A549 (cell line): ENCODE measurements around the gene UFSP2. TPM values are rescaled to one million over a fixed set of nuclear protein-coding genes. Genes with fewer than 3 reads are reported as not detected.

Source experiments
- ATAC-seq, 2 experiments: fragments of 200-7000 bp in 1 of 2; fragments of >200 bp in 1 of 2; cut with Nextera tagmentation in 1 of 2; cut with Tn5 transposase in 1 of 2; 3 replicates each; pipeline versions ENCODE4 v1.8.0 to v1.9.1; 2018 to 2020; ENCODE audit warnings: mild to moderate bottlenecking in 1 of 2, moderate library complexity in 1 of 2
- CTCF ChIA-PET: fragments of 300-600 bp; sonication (Branson Sonifier 250); formaldehyde crosslinking; extraction: SDS; loops from one replicate; lab custom pipeline; 2021; ENCODE audit warnings: antibody characterized with exemption, inconsistent platforms; lab: Yijun Ruan, JAX
- POLR2A ChIA-PET: fragments of 350-600 bp; formaldehyde crosslinking; extraction: SDS; loops from one replicate; lab custom pipeline; 2021; ENCODE audit warnings: antibody characterized with exemption, inconsistent platforms; lab: Yijun Ruan, JAX
- DNase-seq, 2 experiments: peaks; one replicate each; pipeline versions ENCODE4 v3.0.0 to v3.0.0-alpha.2; 2011 to 2016; ENCODE audit warnings: low read depth in 1 of 2, low spot score in 1 of 2
- FAIRE-seq: peaks from 2 replicates; lab custom pipeline; 2011; peaks lifted over from hg19 to GRCh38; lab: Jason Lieb, UNC
- H3K27ac ChIP-seq, 2 experiments: fragments of >200 bp; sonication (Bioruptor Twin); formaldehyde crosslinking; 3 replicates each; pipeline ENCODE4 v1.5.1; 2016 to 2017
- H3K4me1 ChIP-seq: fragments of >200 bp; sonication (Bioruptor Twin); formaldehyde crosslinking; 3 replicates; pipeline ENCODE4 v1.6.1; 2016
- H3K4me2 ChIP-seq: fragments of >200 bp; sonication (Bioruptor Twin); formaldehyde crosslinking; 3 replicates; pipeline ENCODE4 v1.6.1; 2016
- H3K4me3 ChIP-seq: fragments of >200 bp; sonication (Bioruptor Twin); formaldehyde crosslinking; 3 replicates; pipeline ENCODE4 v1.5.1; 2016
- H3K9me3 ChIP-seq: fragments of >200 bp; sonication (Bioruptor Twin); formaldehyde crosslinking; 3 replicates; pipeline ENCODE4 v1.6.1; 2016
- CBX8 ChIP-seq: fragments of 200-600 bp; sonication (generic); IDR thresholded peaks from 2 replicates; pipeline ENCODE4 v1.6.1; 2016
- CEBPB ChIP-seq, 2 experiments: fragments of >200 bp in 1 of 2; sonication (Bioruptor Twin) in 1 of 2; formaldehyde crosslinking in 1 of 2; IDR thresholded peaks; 2 replicates each; pipeline ENCODE4 v1.6.1; 2012 to 2016
- EHF ChIP-seq: fragments of 250-450 bp; sonication (Bioruptor Pico); IDR thresholded peaks from 2 replicates; pipeline ENCODE4 v1.5.0; 2020; ENCODE audit warnings: mild to moderate bottlenecking
- EHMT2 ChIP-seq: fragments of 200-600 bp; sonication (generic); IDR thresholded peaks from 2 replicates; pipeline ENCODE4 v1.6.1; 2016; ENCODE audit warnings: antibody characterized with exemption, low read depth, mild to moderate bottlenecking, moderate library complexity
- EP300 ChIP-seq, 2 experiments: fragments of >200 bp; sonication (Bioruptor Twin); formaldehyde crosslinking; IDR thresholded peaks; 2 replicates in 1 of 2; 3 replicates in 1 of 2; pipeline ENCODE4 v1.6.1; 2016 to 2017
- ESRRA ChIP-seq: fragments of 150-350 bp; IDR thresholded peaks from 2 replicates; pipeline ENCODE4 v1.6.1; 2014; ENCODE audit warnings: mild to moderate bottlenecking, low read length, borderline replicate concordance
- FOSB ChIP-seq: fragments of 250-450 bp; sonication (Bioruptor Pico); IDR thresholded peaks from 2 replicates; pipeline ENCODE4 v1.5.0; 2020; ENCODE audit warnings: mild to moderate bottlenecking, moderate library complexity
- FOSL2 ChIP-seq, 2 experiments: fragments of 450-650 bp in 1 of 2; fragments of >200 bp in 1 of 2; sonication (Bioruptor Twin) in 1 of 2; formaldehyde crosslinking; IDR thresholded peaks; 2 replicates each; pipeline versions ENCODE4 v1.5.0 to v1.6.1; 2016 to 2020; ENCODE audit warnings: mild to moderate bottlenecking in 1 of 2, moderate library complexity in 1 of 2
- GATA3 ChIP-seq: IDR thresholded peaks from 2 replicates; pipeline ENCODE4 v1.6.1; 2012; ENCODE audit warnings: borderline replicate concordance
- HDAC2 ChIP-seq: fragments of 200-600 bp; sonication (generic); IDR thresholded peaks from 2 replicates; pipeline ENCODE4 v1.6.1; 2016
- HEYL ChIP-seq: fragments of 250-450 bp; sonication (Bioruptor Pico); IDR thresholded peaks from 2 replicates; pipeline ENCODE4 v1.8.0; 2021; ENCODE audit warnings: mild to moderate bottlenecking, moderate library complexity
- HMGXB4 ChIP-seq: fragments of 250-450 bp; sonication (Bioruptor Pico); IDR thresholded peaks from 2 replicates; pipeline ENCODE4 v1.5.0; 2021; ENCODE audit warnings: mild to moderate bottlenecking, moderate library complexity, borderline replicate concordance
- HOXA7 ChIP-seq: fragments of 250-450 bp; sonication (Bioruptor Pico); IDR thresholded peaks from 2 replicates; pipeline ENCODE4 v1.5.0; 2020; ENCODE audit warnings: mild to moderate bottlenecking, moderate library complexity
- HOXB5 ChIP-seq: fragments of 250-450 bp; sonication (Bioruptor Pico); IDR thresholded peaks from 2 replicates; pipeline ENCODE4 v1.5.0; 2020; ENCODE audit warnings: mild to moderate bottlenecking, moderate library complexity
- JUNB ChIP-seq: fragments of >200 bp; sonication (Bioruptor Twin); formaldehyde crosslinking; IDR thresholded peaks from 2 replicates; pipeline ENCODE4 v1.6.1; 2016
- KDM1A ChIP-seq: fragments of 200-600 bp; sonication (generic); IDR thresholded peaks from 2 replicates; pipeline ENCODE4 v1.6.1; 2016; ENCODE audit warnings: low read depth, mild to moderate bottlenecking
- MAFK ChIP-seq: fragments of 450-650 bp; IDR thresholded peaks from 2 replicates; pipeline ENCODE4 v1.6.1; 2014; ENCODE audit not compliant: partially characterized antibody
- NPAS2 ChIP-seq: fragments of 250-450 bp; sonication (Bioruptor Pico); IDR thresholded peaks from 2 replicates; pipeline ENCODE4 v1.8.0; 2022; ENCODE audit warnings: mild to moderate bottlenecking, moderate library complexity, borderline replicate concordance
- POLR2A ChIP-seq: IDR thresholded peaks from 2 replicates; pipeline ENCODE4 v1.6.1; 2012; ENCODE audit warnings: mild to moderate bottlenecking, low read length
- RARB ChIP-seq: fragments of 250-450 bp; sonication (Bioruptor Pico); IDR thresholded peaks from 2 replicates; pipeline ENCODE4 v1.8.0; 2021; ENCODE audit warnings: mild to moderate bottlenecking, moderate library complexity
- REST ChIP-seq: fragments of 200-600 bp; sonication (generic); IDR thresholded peaks from 2 replicates; pipeline ENCODE4 v1.6.1; 2016; ENCODE audit warnings: antibody characterized with exemption, mild to moderate bottlenecking, moderate library complexity
- TFCP2L1 ChIP-seq: fragments of 250-450 bp; sonication (Bioruptor Pico); IDR thresholded peaks from 2 replicates; pipeline ENCODE4 v1.5.0; 2021; ENCODE audit warnings: mild to moderate bottlenecking
- ZSCAN20 ChIP-seq: fragments of 250-450 bp; sonication (Bioruptor Pico); IDR thresholded peaks from 2 replicates; pipeline ENCODE4 v1.8.0; 2022; ENCODE audit warnings: mild to moderate bottlenecking, moderate library complexity
- WGBS: methylation state at CpG from one replicate; pipeline ENCODE4 v1.1.6; 2017; ENCODE audit errors: missing lambda C conversion rate; 5-methylcytosine and 5-hydroxymethylcytosine counted together
- polyA plus RNA-seq, 4 experiments: library from polyadenylated mRNA; depleted of rRNA in 3 of 4; stranded (reverse); fragments of >200 nt; fragmentation: RNase III in 1 of 4; extraction: RNeasy Plus Mini Kit Qiagen cat#74134 plus additional on column Dnase treatment in 1 of 4; gene quantifications; 2 replicates in 3 of 4; 3 replicates in 1 of 4; pipeline ENCODE4 v1.2.3, GENCODE V29; 2011 to 2017
- TF ChIP-seq, protein P1 (sequence below): fragments of >200 bp; sonication (Bioruptor Twin); formaldehyde crosslinking; IDR thresholded peaks from 3 replicates; pipeline ENCODE4 v1.5.1; 2016
- TF ChIP-seq, protein P2 (sequence below): fragments of 250-450 bp; sonication (Bioruptor Pico); IDR thresholded peaks from 2 replicates; pipeline ENCODE4 v1.5.0; 2020; ENCODE audit warnings: low read depth, mild to moderate bottlenecking, moderate library complexity
- TF ChIP-seq, protein P3 (sequence below): fragments of 150-350 bp; IDR thresholded peaks from 2 replicates; pipeline ENCODE4 v1.6.1; 2014; ENCODE audit warnings: low read depth, mild to moderate bottlenecking, low read length
- TF ChIP-seq, protein P4 (sequence below): fragments of >200 bp; sonication (Bioruptor Twin); formaldehyde crosslinking; IDR thresholded peaks from 2 replicates; pipeline ENCODE4 v1.6.1; 2016

The UFSP2 gene
- polyA plus RNA-seq, 2 of the 4 experiments (the other 2 are of a cell fraction) = 15.1 to 35.7 TPM

DNA sequence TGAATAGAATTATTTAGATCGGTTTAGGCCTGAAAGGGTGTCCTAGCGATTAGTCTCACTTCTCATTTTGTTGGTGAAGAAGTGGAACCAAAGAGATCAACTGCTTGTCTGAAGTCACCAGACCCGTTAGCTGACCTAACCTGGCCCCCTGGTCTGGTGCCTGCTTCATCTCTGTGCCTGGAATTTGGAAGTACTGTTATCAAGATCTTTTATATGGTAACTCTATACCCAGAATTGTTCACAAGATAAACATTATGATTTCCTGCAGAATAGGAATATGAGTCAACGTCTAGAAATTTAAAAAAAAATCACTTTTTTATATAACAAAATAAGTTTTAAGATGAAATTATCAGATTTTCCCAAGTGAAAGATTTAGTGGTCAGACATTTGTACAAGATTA, 67.2 kb downstream of the UFSP2 start:
- Histone ChIP-seq H3K4me2 (peak overlapping the region; percentile 63), H3K4me1 (peaks cover 26% of the 10 kb centered on the region), H3K4me3 (no peak overlapping the region), H3K9me3 (no peaks in the 10 kb centered on the region), H3K27ac (peak overlapping the region; percentile 70 to 73)
- WGBS = 35% methylated on average over 4 of the region's 4 CpGs
- peak; percentile 43 to 91; a peak in 3 of 6 replicates for ATAC-seq
- TF ChIP-seq EHF (no peak), JUNB (peak; percentile 55), ESRRA (no peak), FOSL2 (IDR thresholded peaks at IDR 0.05) (no peak), FOSL2 (CRISPR knock-in tag; IDR thresholded peaks at IDR 0.05) (peak; percentile 29; the same call in 1 of the 2 replicates), GATA3 (peak; percentile 64; the same call in 1 of the 2 replicates), EP300 (IDR thresholded peaks at IDR 0.05) (no peak), HDAC2 (no peak), CEBPB (IDR thresholded peaks at IDR 0.05) (no peak)
- TF ChIP-seq, protein P1, sequence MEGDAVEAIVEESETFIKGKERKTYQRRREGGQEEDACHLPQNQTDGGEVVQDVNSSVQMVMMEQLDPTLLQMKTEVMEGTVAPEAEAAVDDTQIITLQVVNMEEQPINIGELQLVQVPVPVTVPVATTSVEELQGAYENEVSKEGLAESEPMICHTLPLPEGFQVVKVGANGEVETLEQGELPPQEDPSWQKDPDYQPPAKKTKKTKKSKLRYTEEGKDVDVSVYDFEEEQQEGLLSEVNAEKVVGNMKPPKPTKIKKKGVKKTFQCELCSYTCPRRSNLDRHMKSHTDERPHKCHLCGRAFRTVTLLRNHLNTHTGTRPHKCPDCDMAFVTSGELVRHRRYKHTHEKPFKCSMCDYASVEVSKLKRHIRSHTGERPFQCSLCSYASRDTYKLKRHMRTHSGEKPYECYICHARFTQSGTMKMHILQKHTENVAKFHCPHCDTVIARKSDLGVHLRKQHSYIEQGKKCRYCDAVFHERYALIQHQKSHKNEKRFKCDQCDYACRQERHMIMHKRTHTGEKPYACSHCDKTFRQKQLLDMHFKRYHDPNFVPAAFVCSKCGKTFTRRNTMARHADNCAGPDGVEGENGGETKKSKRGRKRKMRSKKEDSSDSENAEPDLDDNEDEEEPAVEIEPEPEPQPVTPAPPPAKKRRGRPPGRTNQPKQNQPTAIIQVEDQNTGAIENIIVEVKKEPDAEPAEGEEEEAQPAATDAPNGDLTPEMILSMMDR = no peak
- TF ChIP-seq, protein P2, sequence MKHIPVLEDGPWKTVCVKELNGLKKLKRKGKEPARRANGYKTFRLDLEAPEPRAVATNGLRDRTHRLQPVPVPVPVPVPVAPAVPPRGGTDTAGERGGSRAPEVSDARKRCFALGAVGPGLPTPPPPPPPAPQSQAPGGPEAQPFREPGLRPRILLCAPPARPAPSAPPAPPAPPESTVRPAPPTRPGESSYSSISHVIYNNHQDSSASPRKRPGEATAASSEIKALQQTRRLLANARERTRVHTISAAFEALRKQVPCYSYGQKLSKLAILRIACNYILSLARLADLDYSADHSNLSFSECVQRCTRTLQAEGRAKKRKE = no peak
- ChIA-PET CTCF (no interaction called here), POLR2A (interaction anchor here (0.5 to 1.3 kb wide), 2 partner anchors 38 to 68 kb away, joined by 5 to 7 read pairs; partner anchors contain the start of genes ANKRD37 and LRP2BP)
- peak; percentile 25 to 65 for DNase-seq
- FAIRE-seq = no peak

GRCh38 chr4:185357733-185358440, 67.9 kb downstream of the UFSP2 start:
- TF ChIP-seq HOXB5 (CRISPR knock-in tag) (no peak), HEYL (no peak), KDM1A (no peak), FOSL2 (IDR thresholded peaks at IDR 0.05) (no peak), FOSL2 (CRISPR knock-in tag; IDR thresholded peaks at IDR 0.05) (no peak), NPAS2 (no peak), MAFK (no peak), CBX8 (no peak), POLR2A (no peak), TFCP2L1 (no peak), EHMT2 (no peak), ESRRA (no peak), ZSCAN20 (no peak), HOXA7 (CRISPR knock-in tag) (no peak), RARB (CRISPR knock-in tag) (no peak), HMGXB4 (no peak), FOSB (no peak), REST (no peak), GATA3 (no peak)
- TF ChIP-seq, protein P3, sequence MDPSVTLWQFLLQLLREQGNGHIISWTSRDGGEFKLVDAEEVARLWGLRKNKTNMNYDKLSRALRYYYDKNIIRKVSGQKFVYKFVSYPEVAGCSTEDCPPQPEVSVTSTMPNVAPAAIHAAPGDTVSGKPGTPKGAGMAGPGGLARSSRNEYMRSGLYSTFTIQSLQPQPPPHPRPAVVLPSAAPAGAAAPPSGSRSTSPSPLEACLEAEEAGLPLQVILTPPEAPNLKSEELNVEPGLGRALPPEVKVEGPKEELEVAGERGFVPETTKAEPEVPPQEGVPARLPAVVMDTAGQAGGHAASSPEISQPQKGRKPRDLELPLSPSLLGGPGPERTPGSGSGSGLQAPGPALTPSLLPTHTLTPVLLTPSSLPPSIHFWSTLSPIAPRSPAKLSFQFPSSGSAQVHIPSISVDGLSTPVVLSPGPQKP = no peak
- TF ChIP-seq, protein P4, sequence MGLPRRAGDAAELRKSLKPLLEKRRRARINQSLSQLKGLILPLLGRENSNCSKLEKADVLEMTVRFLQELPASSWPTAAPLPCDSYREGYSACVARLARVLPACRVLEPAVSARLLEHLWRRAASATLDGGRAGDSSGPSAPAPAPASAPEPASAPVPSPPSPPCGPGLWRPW = no peak
- Histone ChIP-seq H3K4me2 (peak overlapping the region; percentile 63), H3K4me3 (no peak overlapping the region), H3K9me3 (no peaks in the 10 kb centered on the region), H3K4me1 (peaks cover 26% of the 10 kb centered on the region), H3K27ac (peak overlapping the region; percentile 70 to 73)
- DNase-seq (no peak), FAIRE-seq (no peak), ATAC-seq (no peak; a peak in 1 of 6 replicates)
- 81% methylated on average over 7 of the region's 7 CpGs for WGBS
- ChIA-PET CTCF (no interaction called here), POLR2A (interaction anchor here (0.5 to 1.3 kb wide), 4 partner anchors 38 to 73 kb away, joined by 3 to 7 read pairs (median 4); partner anchors contain the start of genes ANKRD37 and LRP2BP)
